HepG2 (cell line): ENCODE results near the gene ASTN2.

Experiments used
- CTCF ChIP-seq: sonication (generic); formaldehyde crosslinking; IDR thresholded peaks from 2 replicates; pipeline ENCODE4 v1.5.0; 2020; ENCODE audit warnings: mild to moderate bottlenecking, missing genetic modification reagents, moderate library complexity
- FOXA3 ChIP-seq: IDR thresholded peaks from 2 replicates; pipeline ENCODE4 v1.6.1; 2016; ENCODE audit warnings: missing genetic modification reagents, missing compliant biosample characterization
- JUNB ChIP-seq: sonication (generic); formaldehyde crosslinking; IDR thresholded peaks from 2 replicates; pipeline ENCODE4 v1.8.0; 2022; ENCODE audit warnings: missing genetic modification reagents, mild to moderate bottlenecking, borderline replicate concordance
- KAT8 ChIP-seq: IDR thresholded peaks from 2 replicates; pipeline ENCODE4 v1.6.1; 2016; ENCODE audit warnings: missing genetic modification reagents, missing compliant biosample characterization
- MED13 ChIP-seq: sonication (generic); formaldehyde crosslinking; IDR thresholded peaks from 2 replicates; pipeline ENCODE4 v1.5.0; 2020; ENCODE audit warnings: missing genetic modification reagents
- NFRKB ChIP-seq: fragments of 450-650 bp; IDR thresholded peaks from 2 replicates; pipeline ENCODE4 v1.6.1; 2017
- POLR2A ChIP-seq, 2 experiments: IDR thresholded peaks; 2 replicates each; pipeline ENCODE4 v1.6.1; 2011; ENCODE audit warnings: low read depth in 2 of 2, low read length in 2 of 2, mild to moderate bottlenecking in 1 of 2, moderate library complexity in 1 of 2; ENCODE audit not compliant: insufficient read depth in 1 of 2
- ZBTB33 ChIP-seq: sonication (generic); formaldehyde crosslinking; IDR thresholded peaks from 2 replicates; pipeline ENCODE4 v1.4.0; 2020; ENCODE audit warnings: missing genetic modification reagents
- TF ChIP-seq, protein P1 (sequence below): sonication (generic); formaldehyde crosslinking; IDR thresholded peaks from 2 replicates; pipeline ENCODE4 v1.4.0; 2020; ENCODE audit warnings: missing genetic modification reagents, borderline replicate concordance

DNA sequence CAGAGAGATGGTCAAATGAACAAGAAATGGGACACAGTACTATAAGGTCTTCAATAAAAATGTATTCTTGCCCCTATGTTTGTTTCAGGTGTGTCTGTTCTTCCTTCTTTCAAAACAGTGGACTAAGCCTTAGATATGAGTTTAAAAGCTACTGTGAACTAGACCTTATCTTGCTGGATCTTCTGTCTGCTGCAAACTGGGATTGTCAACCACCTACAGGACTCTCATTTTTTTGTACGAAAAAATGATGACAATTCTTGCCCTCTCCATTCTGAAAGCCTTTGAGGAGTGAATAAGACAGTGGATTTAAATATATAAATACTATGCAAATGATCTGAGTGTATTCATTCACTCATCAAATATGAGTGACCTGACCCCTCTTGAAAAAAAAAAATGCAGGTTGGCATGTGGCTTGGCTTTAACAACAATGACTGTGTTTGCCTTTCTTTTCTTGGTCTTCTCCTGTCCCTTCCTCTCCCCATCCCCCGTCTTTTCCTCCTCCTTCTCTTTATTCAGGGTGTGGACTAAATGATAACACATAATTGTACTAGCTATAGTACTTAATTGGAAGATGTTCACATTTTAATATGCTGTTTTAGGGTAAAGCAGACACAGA, 963.2 kb downstream of the ASTN2 start:
- TF ChIP-seq FOXA3 (CRISPR knock-in tag): no peak
- no peak for TF ChIP-seq JUNB (CRISPR knock-in tag)
- TF ChIP-seq NFRKB: no peak
- no peak for TF ChIP-seq MED13 (CRISPR knock-in tag)
- no peak for TF ChIP-seq ZBTB33 (CRISPR knock-in tag)
- TF ChIP-seq, protein P1, sequence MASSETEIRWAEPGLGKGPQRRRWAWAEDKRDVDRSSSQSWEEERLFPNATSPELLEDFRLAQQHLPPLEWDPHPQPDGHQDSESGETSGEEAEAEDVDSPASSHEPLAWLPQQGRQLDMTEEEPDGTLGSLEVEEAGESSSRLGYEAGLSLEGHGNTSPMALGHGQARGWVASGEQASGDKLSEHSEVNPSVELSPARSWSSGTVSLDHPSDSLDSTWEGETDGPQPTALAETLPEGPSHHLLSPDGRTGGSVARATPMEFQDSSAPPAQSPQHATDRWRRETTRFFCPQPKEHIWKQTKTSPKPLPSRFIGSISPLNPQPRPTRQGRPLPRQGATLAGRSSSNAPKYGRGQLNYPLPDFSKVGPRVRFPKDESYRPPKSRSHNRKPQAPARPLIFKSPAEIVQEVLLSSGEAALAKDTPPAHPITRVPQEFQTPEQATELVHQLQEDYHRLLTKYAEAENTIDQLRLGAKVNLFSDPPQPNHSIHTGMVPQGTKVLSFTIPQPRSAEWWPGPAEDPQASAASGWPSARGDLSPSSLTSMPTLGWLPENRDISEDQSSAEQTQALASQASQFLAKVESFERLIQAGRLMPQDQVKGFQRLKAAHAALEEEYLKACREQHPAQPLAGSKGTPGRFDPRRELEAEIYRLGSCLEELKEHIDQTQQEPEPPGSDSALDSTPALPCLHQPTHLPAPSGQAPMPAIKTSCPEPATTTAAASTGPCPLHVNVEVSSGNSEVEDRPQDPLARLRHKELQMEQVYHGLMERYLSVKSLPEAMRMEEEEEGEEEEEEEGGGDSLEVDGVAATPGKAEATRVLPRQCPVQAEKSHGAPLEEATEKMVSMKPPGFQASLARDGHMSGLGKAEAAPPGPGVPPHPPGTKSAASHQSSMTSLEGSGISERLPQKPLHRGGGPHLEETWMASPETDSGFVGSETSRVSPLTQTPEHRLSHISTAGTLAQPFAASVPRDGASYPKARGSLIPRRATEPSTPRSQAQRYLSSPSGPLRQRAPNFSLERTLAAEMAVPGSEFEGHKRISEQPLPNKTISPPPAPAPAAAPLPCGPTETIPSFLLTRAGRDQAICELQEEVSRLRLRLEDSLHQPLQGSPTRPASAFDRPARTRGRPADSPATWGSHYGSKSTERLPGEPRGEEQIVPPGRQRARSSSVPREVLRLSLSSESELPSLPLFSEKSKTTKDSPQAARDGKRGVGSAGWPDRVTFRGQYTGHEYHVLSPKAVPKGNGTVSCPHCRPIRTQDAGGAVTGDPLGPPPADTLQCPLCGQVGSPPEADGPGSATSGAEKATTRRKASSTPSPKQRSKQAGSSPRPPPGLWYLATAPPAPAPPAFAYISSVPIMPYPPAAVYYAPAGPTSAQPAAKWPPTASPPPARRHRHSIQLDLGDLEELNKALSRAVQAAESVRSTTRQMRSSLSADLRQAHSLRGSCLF (CRISPR knock-in tag): no peak
- no peak for TF ChIP-seq CTCF
- no peak for TF ChIP-seq KAT8 (CRISPR knock-in tag)
- TF ChIP-seq POLR2A (IDR thresholded peaks at IDR 0.05; ENCODE audit: insufficient read depth in 1 of 2, low read depth in 2 of 2, low read length in 2 of 2): no peak
